GM12878 (cell line): Measurements from ENCODE around the gene CUEDC1.

Experiments
- BCL11A ChIP-seq: IDR thresholded peaks from 2 replicates; pipeline ENCODE4 v1.6.1; 2011; ENCODE audit warnings: low read depth, low read length
- CTCF ChIP-seq, 3 experiments: IDR thresholded peaks in 2 of 3; conservative IDR thresholded peaks in 1 of 3; 2 replicates each; pipeline ENCODE4 v1.5.1; 2011; ENCODE audit warnings: low read depth in 3 of 3, low read length in 3 of 3, mild to moderate bottlenecking in 3 of 3, control low read depth in 2 of 3, moderate library complexity in 2 of 3, inconsistent platforms in 1 of 3, mixed read lengths in 1 of 3; ENCODE audit not compliant: control insufficient read depth in 2 of 3, insufficient read depth in 1 of 3; ENCODE audit errors: extremely low read depth in 1 of 3
- EGR1 ChIP-seq, 2 experiments: IDR thresholded peaks; 1 replicate in 1 of 2; 2 replicates in 1 of 2; pipeline ENCODE4 v1.6.1; 2011 to 2012; ENCODE audit warnings: low read depth in 2 of 2, low read length in 2 of 2, borderline replicate concordance in 1 of 2, mild to moderate bottlenecking in 1 of 2, moderate library complexity in 1 of 2
- FOXM1 ChIP-seq: IDR thresholded peaks from 2 replicates; pipeline ENCODE4 v1.6.1; 2012; ENCODE audit warnings: low read depth, mild to moderate bottlenecking, inconsistent platforms, low read length, moderate library complexity
- GATAD2B ChIP-seq: fragments of 450-650 bp; conservative IDR thresholded peaks from 2 replicates; pipeline ENCODE4 v1.6.1; 2017; ENCODE audit warnings: low read depth, mild to moderate bottlenecking, moderate library complexity
- HCFC1 ChIP-seq: fragments of 150-350 bp; IDR thresholded peaks from 2 replicates; pipeline ENCODE4 v1.6.1; 2014; ENCODE audit warnings: low read length
- JUND ChIP-seq: IDR thresholded peaks from 2 replicates; pipeline ENCODE4 v1.6.1; 2012; ENCODE audit warnings: low read depth, mild to moderate bottlenecking, low read length, improper control_type of control experiment, moderate library complexity
- RCOR1 ChIP-seq: conservative IDR thresholded peaks from 2 replicates; pipeline ENCODE4 v1.6.1; 2012; ENCODE audit warnings: low read depth, low read length, improper control_type of control experiment
- REST ChIP-seq: IDR thresholded peaks from 2 replicates; pipeline ENCODE4 v1.6.1; 2012; ENCODE audit warnings: mild to moderate bottlenecking, low read depth, low read length
- SMC3 ChIP-seq: IDR thresholded peaks from 2 replicates; pipeline ENCODE4 v1.6.1; 2011; ENCODE audit warnings: low read length, improper control_type of control experiment, borderline replicate concordance
- SRF ChIP-seq, 2 experiments: IDR thresholded peaks; 2 replicates each; pipeline ENCODE4 v1.6.1; 2011; ENCODE audit warnings: low read depth in 2 of 2, low read length in 2 of 2, mild to moderate bottlenecking in 1 of 2, moderate library complexity in 1 of 2
- USF2 ChIP-seq: IDR thresholded peaks from 2 replicates; pipeline ENCODE4 v1.6.1; 2011; ENCODE audit warnings: low read depth, low read length, improper control_type of control experiment, borderline replicate concordance
- YY1 ChIP-seq: IDR thresholded peaks from 2 replicates; pipeline ENCODE4 v1.6.1; 2011; ENCODE audit warnings: low read depth, mild to moderate bottlenecking, low read length
- ZZZ3 ChIP-seq: IDR thresholded peaks from 2 replicates; pipeline ENCODE4 v1.6.1; 2011; ENCODE audit warnings: low read depth; ENCODE audit not compliant: control insufficient read depth, insufficient read length

GRCh38 chr17:57874058-57874419, 81.2 kb downstream of the CUEDC1 start:
- TF ChIP-seq FOXM1, result no peak
- no peak for TF ChIP-seq ZZZ3
- no peak for TF ChIP-seq JUND
- TF ChIP-seq CTCF (IDR thresholded peaks at IDR 0.05 in 2 of 3, conservative IDR thresholded peaks at IDR 0.05 in 1 of 3; ENCODE audit: control insufficient read depth in 2 of 3, extremely low read depth in 1 of 3, insufficient read depth in 1 of 3, low read depth in 3 of 3, low read length in 3 of 3), result no peak
- TF ChIP-seq USF2, result no peak
- no peak for TF ChIP-seq SRF (IDR thresholded peaks at IDR 0.05; ENCODE audit: low read depth in 2 of 2, low read length in 2 of 2)
- no peak for TF ChIP-seq GATAD2B
- no peak for TF ChIP-seq BCL11A
- TF ChIP-seq REST, result no peak
- no peak for TF ChIP-seq SMC3
- TF ChIP-seq RCOR1, result no peak
- no peak for TF ChIP-seq EGR1 (IDR thresholded peaks at IDR 0.05; ENCODE audit: borderline replicate concordance in 1 of 2, low read depth in 2 of 2, low read length in 2 of 2)
- TF ChIP-seq HCFC1, result no peak
- TF ChIP-seq YY1, result no peak
